CD4-positive, alpha-beta T cell treated with Interleukin-4 for 4 hours (primary cell): ENCODE data around the gene UBD.
A peak's percentile ranks its signal among the peaks of the same experiment; 100 is the strongest.

Experiments used
- DNase-seq: peaks from one replicate; pipeline ENCODE4 v3.0.0-alpha.2; 2020

The UBD gene

DNA sequence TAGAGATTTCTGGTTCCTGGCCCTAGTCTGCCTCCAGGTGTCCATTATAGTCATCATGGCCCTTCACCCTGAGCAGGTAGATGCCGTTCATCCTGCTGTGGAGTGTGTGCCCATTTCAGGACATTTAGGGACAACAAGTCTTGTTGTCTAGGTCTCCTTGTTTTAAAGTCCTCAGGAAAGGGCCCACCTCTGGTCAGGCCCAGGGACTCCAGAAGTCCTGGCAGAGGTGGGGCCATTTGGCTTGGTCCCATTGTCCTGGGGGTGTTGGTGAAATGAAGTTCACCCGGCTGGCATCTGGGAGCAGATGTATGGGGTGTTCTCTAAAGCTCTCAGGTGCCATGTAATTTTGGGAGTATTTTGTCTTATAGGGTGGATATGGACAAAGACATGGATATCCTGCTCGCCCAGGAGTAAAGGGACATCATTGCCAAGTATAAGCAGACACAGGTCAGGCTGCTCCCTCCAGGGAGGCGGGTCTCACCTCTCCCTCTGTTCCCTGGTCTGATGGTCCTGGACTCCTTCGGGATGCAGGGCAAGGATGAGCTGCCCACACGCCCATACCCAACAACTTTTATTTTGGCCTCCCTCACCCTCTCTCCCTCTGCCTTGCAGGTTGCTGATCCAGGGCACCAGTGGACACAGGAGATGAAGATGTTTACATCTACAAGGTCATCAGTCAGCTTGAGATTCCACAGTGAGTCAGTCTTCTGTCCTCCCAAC is 40.1 kb downstream of the UBD start:
- no peak for DNase-seq

DNA sequence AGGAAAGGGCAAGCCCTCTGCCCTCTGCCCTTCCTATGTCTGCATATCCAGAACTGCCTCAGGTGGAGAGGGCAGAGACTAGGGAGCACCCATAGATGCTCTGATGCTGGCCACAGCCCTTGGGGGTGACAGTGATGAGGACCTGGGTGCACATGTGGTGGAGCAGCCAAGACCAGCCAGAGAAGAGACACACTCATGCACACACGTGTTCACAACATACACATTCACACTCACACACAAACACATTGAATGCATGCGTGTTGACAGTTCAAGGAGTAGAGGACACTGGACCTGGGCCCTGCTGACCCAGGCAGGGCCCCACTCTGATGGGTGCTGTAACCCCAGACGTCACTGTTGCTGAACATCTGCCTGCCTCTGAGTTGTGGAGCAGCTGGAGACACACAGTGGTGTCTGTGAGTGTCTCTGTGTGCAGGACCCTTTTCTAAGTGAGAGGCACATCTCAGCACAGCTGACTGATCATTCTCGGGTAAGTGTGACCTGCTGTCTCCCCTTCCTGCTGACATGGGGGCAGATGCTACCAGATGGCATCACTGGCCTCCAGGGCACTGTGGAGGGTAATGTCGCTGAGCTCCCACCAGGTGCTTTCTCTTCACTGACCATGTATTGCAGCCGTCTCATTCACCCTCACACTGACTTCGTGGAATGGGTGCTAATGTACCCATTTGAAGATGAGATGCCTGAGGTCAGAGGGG is 41.6 kb downstream of the UBD start:
- DNase-seq: no peak

- DNase-seq: no peak
Measured at GRCh38 chr6:29517245-29517644, 42.3 kb downstream of the UBD start.

GRCh38 chr6:29516108-29516507 is 43.4 kb downstream of the UBD start:
- DNase-seq: peak; percentile 58

DNA sequence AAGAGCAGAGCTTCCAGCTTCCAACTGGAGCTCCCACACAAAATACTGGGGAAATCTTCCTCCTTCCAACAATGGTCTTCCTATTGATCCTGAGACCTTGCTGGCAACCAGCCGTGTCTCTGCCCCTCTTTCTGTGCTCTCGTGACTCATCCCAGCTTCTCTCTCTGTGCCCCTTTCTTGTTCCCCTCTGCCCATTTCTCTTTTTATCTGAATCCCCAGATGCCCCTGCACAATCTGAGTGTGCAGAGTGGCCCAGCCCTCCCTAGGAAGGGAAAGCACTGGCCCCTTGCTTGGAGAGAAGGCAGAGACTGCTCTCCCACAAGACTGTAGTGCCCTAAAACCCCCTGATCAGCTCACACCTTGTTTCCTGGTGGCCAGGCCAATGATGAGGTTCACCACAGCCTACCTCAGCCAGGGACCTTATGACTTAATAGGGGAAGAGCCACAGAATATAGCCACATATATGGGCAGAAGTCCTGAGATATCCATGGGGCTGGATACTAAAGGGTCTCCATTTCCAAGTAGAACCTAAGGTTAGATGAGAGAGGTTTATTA is 48.7 kb downstream of the UBD start:
- DNase-seq: no peak

- DNase-seq: no peak
Measured at GRCh38 chr6:29510202-29510601, 49.3 kb downstream of the UBD start.

- no peak for DNase-seq
Measured at GRCh38 chr6:29509711-29510110, 49.8 kb downstream of the UBD start.

GRCh38 chr6:29509239-29509638 is 50.3 kb downstream of the UBD start:
- no peak for DNase-seq

- no peak for DNase-seq
Measured at GRCh38 chr6:29507319-29507718, 52.2 kb downstream of the UBD start.

DNA sequence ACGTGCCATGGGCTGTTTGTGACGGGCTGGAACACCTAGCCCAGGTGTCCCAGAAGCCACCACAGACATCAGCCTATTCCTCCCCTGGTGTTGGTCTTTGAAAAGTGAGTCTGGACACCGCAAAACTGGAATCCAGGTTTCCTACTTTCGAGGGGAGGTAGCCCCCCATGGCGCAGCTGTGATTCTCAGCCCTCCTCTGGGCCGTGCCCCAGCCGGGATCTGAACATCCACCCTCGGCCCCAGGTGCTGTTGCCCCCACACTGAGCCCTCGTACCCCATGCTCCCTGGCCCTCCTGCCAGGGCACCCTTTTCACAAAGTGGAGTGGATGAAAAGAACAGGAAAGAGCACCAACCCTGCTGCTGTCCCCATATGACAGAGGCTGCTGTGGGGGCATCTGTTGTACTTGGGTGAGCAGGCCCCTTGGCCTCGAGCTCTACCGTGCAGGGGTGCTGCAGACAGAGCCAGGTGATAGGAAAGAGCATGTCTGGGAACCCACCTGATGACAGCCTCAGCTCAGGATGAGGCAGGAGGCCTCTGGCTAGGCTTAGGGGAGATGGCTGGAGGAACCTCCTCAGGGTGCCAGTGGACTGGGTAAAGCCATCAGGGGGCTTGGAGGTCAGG is 53.0 kb downstream of the UBD start:
- DNase-seq: no peak

GRCh38 chr6:29505808-29506207 is 53.7 kb downstream of the UBD start:
- no peak for DNase-seq
